ENCODE results near the gene PALM. TPM values are rescaled to one million over a fixed set of nuclear protein-coding genes. Genes with fewer than 3 reads are reported as not detected.

PALM gene
- total RNA-seq, 1 experiment from 2014 or later = 18.5 TPM

DNA sequence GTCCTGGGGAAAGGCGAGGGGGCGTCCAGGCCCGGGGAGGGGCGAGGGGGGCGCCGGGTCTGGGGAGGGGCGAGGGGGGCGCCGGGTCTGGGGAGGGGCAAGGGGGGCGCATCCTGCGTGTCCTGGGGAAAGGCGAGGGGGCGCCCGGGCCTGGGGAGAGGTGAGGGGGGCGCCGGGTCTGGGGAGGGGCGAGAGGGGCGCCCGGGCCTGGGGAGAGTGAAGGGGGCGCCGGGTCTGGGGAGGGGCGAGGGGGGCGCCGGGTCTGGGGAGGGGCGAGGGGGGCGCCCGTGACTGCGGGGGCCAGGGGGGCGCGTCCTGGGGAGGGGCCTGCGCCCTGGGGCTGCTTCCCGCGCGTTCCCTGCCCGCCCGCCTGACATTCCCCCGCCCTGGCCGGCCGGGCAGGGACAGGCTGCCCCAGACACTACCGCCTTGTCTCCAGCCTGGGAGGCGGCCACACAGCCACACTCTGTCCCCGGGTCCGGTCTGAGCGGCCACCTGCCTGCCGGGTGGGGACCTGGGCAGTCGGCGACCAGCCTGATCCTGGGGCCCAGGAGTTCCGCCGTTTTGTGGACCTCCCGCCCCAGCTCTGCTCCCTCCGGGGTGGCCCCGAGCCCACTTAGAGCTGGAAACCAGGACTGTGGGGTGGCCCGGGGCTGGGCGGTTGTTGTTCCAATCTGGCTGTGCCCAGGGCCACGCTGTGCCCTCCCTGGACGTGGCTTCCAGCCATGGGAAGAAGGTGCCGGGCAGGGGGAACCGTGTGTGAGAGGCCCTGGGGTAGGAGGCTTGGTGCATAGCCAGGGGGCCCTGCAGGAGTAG lies 11.8 kb downstream of the PALM start:
- TF ChIP-seq CTCF (conservative IDR thresholded peaks at IDR 0.05) = no peak
- H3K79me2 ChIP-seq (ENCODE audit: insufficient read depth, low read length) = no peaks in the 10 kb centered on the region
- H2BK12ac ChIP-seq (ENCODE audit: insufficient read length, low read depth, low read length) = no peak overlapping the region
- peaks cover 7 to 9% of the 10 kb centered on the region in 2 experiments; a peak in 3 of 4 replicates for H3K4me1 Mint-ChIP-seq
- no peak overlapping the region for H4K91ac ChIP-seq (ENCODE audit: insufficient read length, low read depth, low read length)
- H3T11ph ChIP-seq (ENCODE audit: low read length) = no peak overlapping the region
- H3K4me3 Mint-ChIP-seq = no peak overlapping the region
- H3K36me3 Mint-ChIP-seq (ENCODE audit: insufficient read depth in 1 of 3, low read depth in 3 of 3) = peaks cover 2 to 4% (median 3%) of the 10 kb centered on the region in 3 experiments; a peak in 5 of 7 replicates
- no peak overlapping the region for H3K27ac Mint-ChIP-seq
- H3K27me3 ChIP-seq (ENCODE audit: insufficient read depth, low read length) = no peaks in the 10 kb centered on the region
- H3K9me3 ChIP-seq (ENCODE audit: control insufficient read depth, low read depth, low read length) = no peaks in the 10 kb centered on the region
- no peaks in the 10 kb centered on the region for H3K23me2 ChIP-seq (ENCODE audit: insufficient read length, low read depth, low read length, poor library complexity, severe bottlenecking)
- no peak overlapping the region for H3K56ac ChIP-seq (ENCODE audit: insufficient read length, low read depth, low read length)
- no peak overlapping the region for H2AFZ ChIP-seq (ENCODE audit: low read length)
- H3K27me3 Mint-ChIP-seq (ENCODE audit: low read depth) = no peaks in the 10 kb centered on the region; the same call in 1 of the 2 replicates
- H3K14ac ChIP-seq (ENCODE audit: insufficient read depth, low read length) = peak overlapping the region; percentile 57
- no peak for DNase-seq
- H3K18ac ChIP-seq (ENCODE audit: insufficient read length, low read depth, low read length) = no peak overlapping the region
- peaks cover 0 to 3% of the 10 kb centered on the region in 2 experiments; a peak in 3 of 5 replicates for H3K9me3 Mint-ChIP-seq
- no peak overlapping the region for H3K27ac ChIP-seq (ENCODE audit: insufficient read length, low read depth, low read length)
- no peak overlapping the region for H4K8ac ChIP-seq (replicated peaks; ENCODE audit: insufficient read length, low read depth, low read length)
- no peak overlapping the region for H3K23ac ChIP-seq (ENCODE audit: insufficient read length, low read depth, low read length)
- H2BK20ac ChIP-seq (ENCODE audit: low read depth, low read length, poor library complexity, severe bottlenecking) = no peak overlapping the region
- no peaks in the 10 kb centered on the region for H3K4me1 ChIP-seq (ENCODE audit: insufficient read depth, low read length)
- no peak overlapping the region for H3K9ac ChIP-seq (ENCODE audit: extremely low read depth, insufficient read length, low read length)
- H2BK120ac ChIP-seq (ENCODE audit: low read depth, low read length, poor library complexity, severe bottlenecking) = no peak overlapping the region
- no peak overlapping the region for H2BK15ac ChIP-seq (ENCODE audit: low read depth, low read length)
- no peak overlapping the region for H2BK5ac ChIP-seq (ENCODE audit: insufficient read length, low read length)
- H3K79me1 ChIP-seq (ENCODE audit: insufficient read depth, low read depth, low read length, poor library complexity, severe bottlenecking) = no peaks in the 10 kb centered on the region
- no peak overlapping the region for H3K4ac ChIP-seq (ENCODE audit: low read depth, low read length)
- H4K5ac ChIP-seq (ENCODE audit: insufficient read length, low read depth, low read length) = no peak overlapping the region
- no peak overlapping the region for H3K4me2 ChIP-seq (ENCODE audit: insufficient read depth, insufficient read length, low read length)
- H4K20me1 ChIP-seq (ENCODE audit: control insufficient read depth, insufficient read depth, insufficient read length) = no peaks in the 10 kb centered on the region
- H2AK5ac ChIP-seq (ENCODE audit: insufficient read length, low read length) = no peak overlapping the region
- WGBS (ENCODE audit: extremely low coverage, insufficient read length, low lambda C conversion rate) = no CpG with 5 or more reads among the region's 58 CpGs
